Gastrocnemius medialis (tissue), 4 donors: Measurements from ENCODE around the gene PLSCR1. TPM values are rescaled to one million over a fixed set of nuclear protein-coding genes. Genes with fewer than 3 reads are reported as not detected.

Source experiments
- ATAC-seq, 2 donors: fragments of 150-250 bp; one replicate each; pipeline ENCODE4 v1.9.1; 2016
- DNase-seq, 2 donors: peaks; one replicate each; pipeline ENCODE4 v3.0.0-alpha.2; 2019
- H3K27ac ChIP-seq, 4 donors: fragments of 200-600 bp; sonication (generic); 1 replicate in 1 of 4; 2 replicates in 3 of 4; pipeline ENCODE4 v1.5.1; 2016 to 2018; ENCODE audit warnings: mild to moderate bottlenecking in 2 of 4, moderate library complexity in 1 of 4
- H3K27me3 ChIP-seq, 3 donors: fragments of 200-600 bp; sonication (generic) in 2 of 3; 1 replicate in 1 of 3; 2 replicates in 2 of 3; pipeline versions ENCODE4 v1.5.1 to v1.6.0; 2016 to 2019; ENCODE audit warnings: mild to moderate bottlenecking in 1 of 3, moderate library complexity in 1 of 3
- H3K36me3 ChIP-seq, 2 donors: fragments of 200-600 bp; sonication (generic) in 1 of 2; one replicate each; pipeline ENCODE4 v1.5.1; 2017 to 2018
- H3K4me1 ChIP-seq, 2 donors: fragments of 200-600 bp; sonication (generic) in 1 of 2; one replicate each; pipeline ENCODE4 v1.5.1; 2016 to 2017; ENCODE audit warnings: mild to moderate bottlenecking in 2 of 2
- H3K4me3 ChIP-seq, 4 donors: fragments of 200-600 bp; sonication (generic) in 3 of 4; 1 replicate in 1 of 4; 2 replicates in 3 of 4; pipeline ENCODE4 v1.5.1; 2016 to 2019; ENCODE audit warnings: mild to moderate bottlenecking in 2 of 4
- H3K9me3 ChIP-seq, 3 donors: fragments of 200-600 bp; sonication (generic) in 2 of 3; 1 replicate in 1 of 3; 2 replicates in 2 of 3; pipeline ENCODE4 v1.5.1; 2016 to 2019
- POLR2A ChIP-seq, 2 donors: fragments of 450-650 bp; IDR thresholded peaks; one replicate each; pipeline ENCODE4 v1.6.1; 2017; ENCODE audit warnings: antibody characterized with exemption in 2 of 2, mild to moderate bottlenecking in 2 of 2, moderate library complexity in 2 of 2
- in situ Hi-C, 4 donors: fragments of 200-750 bp; cut with MboI; loops; one replicate each; pipeline versions ENCODE4 v1.15.0 to v1.8.0; 2017; ENCODE audit warnings: low sequenced_read_pairs in 4 of 4
- intact Hi-C: fragments of 100-400 bp; cut with DNase I; formaldehyde crosslinking; loops from one replicate; pipeline ENCODE4 v1.15.1; 2023; ENCODE audit warnings: low total_unique reads
- total RNA-seq, 4 donors: library from RNA; depleted of rRNA; stranded (reverse); fragments of >200 nt; gene quantifications; one replicate each; pipeline versions ENCODE4 v1.1.0 to v1.2.3, GENCODE V29; 2016
- TF ChIP-seq, protein P1 (sequence below), 5 experiments: fragments of 450-650 bp in 3 of 5; fragments of 200-600 bp in 2 of 5; sonication (generic) in 2 of 5; IDR thresholded peaks in 4 of 5; conservative IDR thresholded peaks in 1 of 5; 1 replicate in 4 of 5; 2 replicates in 1 of 5; pipeline ENCODE4 v1.5.1; 2016 to 2019; ENCODE audit warnings: antibody characterized with exemption in 5 of 5, mild to moderate bottlenecking in 3 of 5, moderate library complexity in 3 of 5

Gene PLSCR1
- total RNA-seq, 4 donors from 2014 or later = 12.0 to 28.5 (median 18.2) TPM

DNA sequence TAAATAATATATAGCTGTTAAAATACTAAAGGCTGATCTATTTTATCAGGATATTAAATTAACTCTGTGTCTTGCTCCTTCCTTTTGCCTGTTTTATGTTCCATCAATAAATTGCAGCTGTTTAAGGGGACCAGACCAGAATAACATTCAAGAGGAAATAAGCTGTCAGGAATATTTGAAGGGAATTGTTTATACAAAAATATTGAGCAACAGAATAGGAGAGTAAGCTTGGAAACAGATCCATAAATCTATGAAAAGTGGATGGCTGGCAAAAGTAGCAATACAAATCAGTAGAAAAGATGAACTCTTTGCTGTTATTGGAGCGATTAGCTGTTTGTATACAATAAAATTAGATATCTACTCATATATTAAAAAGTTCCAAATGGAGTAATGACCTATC lies 38.9 kb downstream of the PLSCR1 start:
- Histone ChIP-seq H3K27ac (peak overlapping the region in 2 of 4 donors; percentile 3 to 69), H3K27me3 (no peaks in the 10 kb centered on the region), H3K4me3 (no peak overlapping the region), H3K4me1 (peaks cover 0 to 7% of the 10 kb centered on the region in 2 donors), H3K36me3 (no peaks in the 10 kb centered on the region), H3K9me3 (no peaks in the 10 kb centered on the region)
- TF ChIP-seq POLR2A (IDR thresholded peaks at IDR 0.05) = no peak
- TF ChIP-seq, protein P1, sequence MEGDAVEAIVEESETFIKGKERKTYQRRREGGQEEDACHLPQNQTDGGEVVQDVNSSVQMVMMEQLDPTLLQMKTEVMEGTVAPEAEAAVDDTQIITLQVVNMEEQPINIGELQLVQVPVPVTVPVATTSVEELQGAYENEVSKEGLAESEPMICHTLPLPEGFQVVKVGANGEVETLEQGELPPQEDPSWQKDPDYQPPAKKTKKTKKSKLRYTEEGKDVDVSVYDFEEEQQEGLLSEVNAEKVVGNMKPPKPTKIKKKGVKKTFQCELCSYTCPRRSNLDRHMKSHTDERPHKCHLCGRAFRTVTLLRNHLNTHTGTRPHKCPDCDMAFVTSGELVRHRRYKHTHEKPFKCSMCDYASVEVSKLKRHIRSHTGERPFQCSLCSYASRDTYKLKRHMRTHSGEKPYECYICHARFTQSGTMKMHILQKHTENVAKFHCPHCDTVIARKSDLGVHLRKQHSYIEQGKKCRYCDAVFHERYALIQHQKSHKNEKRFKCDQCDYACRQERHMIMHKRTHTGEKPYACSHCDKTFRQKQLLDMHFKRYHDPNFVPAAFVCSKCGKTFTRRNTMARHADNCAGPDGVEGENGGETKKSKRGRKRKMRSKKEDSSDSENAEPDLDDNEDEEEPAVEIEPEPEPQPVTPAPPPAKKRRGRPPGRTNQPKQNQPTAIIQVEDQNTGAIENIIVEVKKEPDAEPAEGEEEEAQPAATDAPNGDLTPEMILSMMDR (IDR thresholded peaks at IDR 0.05 in 4 of 5, conservative IDR thresholded peaks at IDR 0.05 in 1 of 5) = no peak
- ATAC-seq (no peak), DNase-seq (no peak)
- intact Hi-C loops (no loop called here), in situ Hi-C loops (no loop called here)

DNA sequence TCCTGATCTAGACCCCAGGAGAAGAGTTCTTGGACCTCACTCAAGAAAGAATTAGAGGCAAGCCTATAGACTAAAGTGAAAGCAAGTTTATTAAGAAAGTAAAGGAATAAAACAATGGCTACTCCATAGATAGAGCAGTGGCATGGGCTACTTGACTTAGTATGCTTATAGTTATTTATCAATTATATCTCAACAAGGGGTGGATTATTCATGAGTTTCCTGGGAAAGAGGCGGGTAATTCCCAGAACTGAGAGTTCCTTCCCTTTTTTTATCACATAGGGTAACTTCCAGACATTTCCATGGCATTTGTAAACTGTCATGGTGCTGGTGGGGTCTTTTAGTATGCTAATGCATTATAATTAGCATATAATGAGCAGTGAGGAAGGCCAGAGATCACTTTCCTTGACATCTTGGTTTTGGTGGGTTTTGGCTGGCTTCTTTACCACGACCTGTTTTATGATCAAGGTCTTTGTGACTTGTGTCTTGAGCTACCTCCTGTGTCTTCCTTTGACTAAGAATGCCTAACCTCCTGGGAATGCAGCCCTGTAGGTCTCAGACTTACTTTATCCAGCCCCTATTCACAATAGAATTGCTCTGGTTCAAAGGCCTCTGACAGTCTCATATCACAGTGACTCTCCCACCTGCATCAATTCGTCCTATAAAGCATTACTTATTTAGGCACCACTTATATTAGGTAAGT lies 39.8 kb downstream of the PLSCR1 start:
- peaks cover 0 to 7% of the 10 kb centered on the region in 2 donors for H3K4me1 ChIP-seq
- intact Hi-C loops (no loop called here), in situ Hi-C loops (no loop called here)
- no peak for DNase-seq
- H3K36me3 ChIP-seq = no peaks in the 10 kb centered on the region
- H3K27ac ChIP-seq = peak overlapping the region in 1 of 4 donors; percentile 3
- ATAC-seq = no peak
- no peak for TF ChIP-seq POLR2A (IDR thresholded peaks at IDR 0.05)
- TF ChIP-seq, protein P1 (IDR thresholded peaks at IDR 0.05 in 4 of 5, conservative IDR thresholded peaks at IDR 0.05 in 1 of 5) = no peak
- H3K27me3 ChIP-seq = no peaks in the 10 kb centered on the region
- no peak overlapping the region for H3K4me3 ChIP-seq
- no peaks in the 10 kb centered on the region for H3K9me3 ChIP-seq

DNA sequence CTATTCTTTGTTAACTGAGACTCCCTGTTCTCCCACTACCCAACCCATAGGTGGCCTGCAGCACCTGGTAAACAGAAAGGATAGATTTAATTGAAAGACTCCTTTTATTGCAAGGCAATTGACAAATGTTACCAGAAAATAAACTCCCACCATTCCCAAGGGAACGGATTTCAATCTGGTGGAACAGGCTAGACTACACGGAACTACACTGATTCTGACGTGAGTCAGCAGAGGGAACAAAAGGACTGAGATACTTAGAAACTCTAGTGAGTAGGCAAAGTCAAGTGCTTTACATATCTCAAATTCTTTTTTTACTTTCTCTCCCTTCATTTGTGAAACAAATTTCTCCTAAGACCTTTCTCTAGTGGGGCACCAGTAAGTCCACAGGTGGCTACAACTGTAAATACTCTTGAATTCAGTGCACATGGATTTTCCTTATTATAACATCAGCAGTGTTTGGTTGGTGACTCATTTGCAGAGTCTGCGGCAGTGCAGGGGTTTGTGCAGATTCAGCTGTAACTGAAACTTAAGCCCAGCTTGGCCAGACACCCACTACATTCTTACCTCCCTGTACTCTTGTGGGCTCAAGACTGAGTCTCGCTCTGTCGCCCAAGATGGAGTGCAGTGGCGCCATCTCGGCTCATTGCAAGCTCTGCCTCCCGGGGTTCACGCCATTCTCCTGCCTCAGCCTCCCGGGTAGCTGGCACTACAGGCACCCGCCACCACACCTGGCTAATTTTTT lies 40.8 kb downstream of the PLSCR1 start:
- no peaks in the 10 kb centered on the region for H3K36me3 ChIP-seq
- intact Hi-C loops = no loop called here
- H3K4me1 ChIP-seq = peaks cover 0 to 7% of the 10 kb centered on the region in 2 donors
- H3K27me3 ChIP-seq = no peaks in the 10 kb centered on the region
- H3K27ac ChIP-seq = no peak overlapping the region
- ATAC-seq (no peak), DNase-seq (no peak)
- TF ChIP-seq POLR2A (IDR thresholded peaks at IDR 0.05) = no peak
- TF ChIP-seq, protein P1 (IDR thresholded peaks at IDR 0.05 in 4 of 5, conservative IDR thresholded peaks at IDR 0.05 in 1 of 5) = no peak
- H3K4me3 ChIP-seq = no peak overlapping the region
- H3K9me3 ChIP-seq = no peaks in the 10 kb centered on the region
- in situ Hi-C loops = no loop called here

DNA sequence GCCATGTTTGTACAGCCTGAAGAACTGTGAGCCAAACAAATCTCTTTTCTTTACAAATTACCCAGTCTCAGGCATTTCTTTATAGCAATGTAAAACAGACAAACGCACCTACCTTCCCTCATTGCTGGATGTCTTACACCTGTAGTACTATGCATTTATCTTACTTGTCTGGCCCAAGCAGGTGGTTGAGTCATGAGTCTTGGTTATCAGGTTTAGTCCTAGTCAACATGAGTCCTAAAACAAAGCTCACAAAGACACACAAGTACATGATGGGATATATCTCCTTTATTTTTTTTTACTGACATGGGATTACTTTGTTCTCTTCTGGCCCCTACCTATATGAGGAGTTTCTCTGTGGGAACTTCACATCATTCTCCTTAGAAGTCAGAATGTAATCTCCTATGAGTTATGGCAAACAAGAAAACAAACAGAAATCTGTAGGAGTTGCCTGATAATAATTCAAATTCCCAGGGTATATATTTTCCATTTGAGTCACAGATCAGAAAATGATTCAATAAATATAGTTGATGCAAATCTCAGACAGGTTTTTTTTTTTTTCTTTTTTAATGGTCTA lies 41.4 kb downstream of the PLSCR1 start:
- H3K27ac ChIP-seq = no peak overlapping the region
- no peaks in the 10 kb centered on the region for H3K9me3 ChIP-seq
- no peak for DNase-seq
- TF ChIP-seq, protein P1 (IDR thresholded peaks at IDR 0.05 in 4 of 5, conservative IDR thresholded peaks at IDR 0.05 in 1 of 5) = no peak
- TF ChIP-seq POLR2A (IDR thresholded peaks at IDR 0.05) = no peak
- H3K36me3 ChIP-seq = no peaks in the 10 kb centered on the region
- no peak overlapping the region for H3K4me3 ChIP-seq
- no peaks in the 10 kb centered on the region for H3K27me3 ChIP-seq
- intact Hi-C loops = no loop called here
- no peak for ATAC-seq
- H3K4me1 ChIP-seq = peaks cover 0 to 7% of the 10 kb centered on the region in 2 donors
- in situ Hi-C loops = no loop called here
